ENCODE measurements around the gene LMO1.

Gene LMO1

DNA sequence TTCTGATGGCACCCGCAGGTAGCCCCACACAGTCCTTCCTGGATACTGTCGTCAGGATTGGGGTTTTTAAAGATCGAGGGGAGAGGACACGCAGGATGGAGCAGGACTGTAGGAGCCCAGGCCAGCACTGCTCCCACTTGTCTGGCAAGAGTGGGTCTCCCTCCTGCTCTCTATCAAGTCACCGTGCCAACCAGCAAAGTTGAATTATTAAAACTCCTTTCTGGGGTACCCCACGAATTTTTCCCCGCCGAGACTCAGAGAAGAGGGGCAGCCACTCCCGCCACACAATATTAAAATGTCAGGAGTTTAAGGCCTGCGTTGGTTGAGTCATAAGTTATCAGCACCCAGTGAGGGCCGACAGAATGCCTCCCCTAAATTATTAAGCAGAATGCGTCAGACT, 10.1 kb downstream of the LMO1 start:
- no peak for TF ChIP-seq CTCF (IDR thresholded peaks at IDR 0.05; ENCODE audit: low read length, missing control alignments)
- H3K4me3 ChIP-seq (replicated peaks; ENCODE audit: low read depth, low read length) = no peak overlapping the region
- DNase-seq (ENCODE audit: low read depth) = no peak

DNA sequence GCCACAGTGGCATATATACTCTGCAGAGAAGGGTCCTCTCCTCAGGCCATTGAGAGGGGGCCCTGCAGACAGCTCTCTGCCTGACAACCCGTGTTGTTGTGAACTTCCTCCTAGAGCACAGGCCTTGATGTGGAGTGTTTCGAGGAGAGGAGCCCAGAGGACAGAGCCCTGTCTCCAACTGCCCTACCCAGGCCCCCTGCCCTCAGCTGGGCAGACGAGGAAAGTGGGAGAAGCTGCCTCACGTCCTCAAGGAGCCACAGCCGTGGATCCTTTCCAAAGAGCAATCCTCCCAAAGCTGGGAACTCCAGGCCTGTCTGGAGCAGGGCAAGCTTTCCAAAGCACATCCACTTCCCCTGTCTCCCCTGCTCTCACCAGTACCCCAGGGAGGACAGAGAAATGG, 10.7 kb downstream of the LMO1 start:
- no peak overlapping the region for H3K4me3 ChIP-seq (replicated peaks; ENCODE audit: low read depth, low read length)
- DNase-seq (ENCODE audit: low read depth) = no peak
- no peak for TF ChIP-seq CTCF (IDR thresholded peaks at IDR 0.05; ENCODE audit: low read length, missing control alignments)

DNA sequence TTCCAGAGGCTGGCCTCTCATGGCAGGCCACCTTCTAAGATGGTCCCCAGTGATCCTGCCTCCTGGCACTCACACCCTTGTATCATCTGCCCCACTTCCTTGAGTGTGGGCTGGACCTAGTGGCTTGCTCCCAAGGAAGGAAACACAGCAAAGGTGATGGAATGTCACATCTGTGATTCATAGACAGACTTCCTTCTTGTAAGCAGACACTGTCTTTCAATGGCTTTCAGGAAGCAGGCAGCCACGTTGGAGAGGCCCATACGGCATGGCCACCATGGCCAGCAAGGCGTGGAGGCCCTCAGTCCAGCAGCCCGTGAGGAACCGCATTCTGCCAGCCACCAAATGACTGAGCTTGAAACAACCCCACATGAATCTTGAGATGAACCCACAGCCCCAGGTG, 11.3 kb downstream of the LMO1 start:
- H3K4me3 ChIP-seq (replicated peaks; ENCODE audit: low read depth, low read length) = no peak overlapping the region
- TF ChIP-seq CTCF (IDR thresholded peaks at IDR 0.05; ENCODE audit: low read length, missing control alignments) = no peak
- DNase-seq (ENCODE audit: low read depth) = no peak

DNA sequence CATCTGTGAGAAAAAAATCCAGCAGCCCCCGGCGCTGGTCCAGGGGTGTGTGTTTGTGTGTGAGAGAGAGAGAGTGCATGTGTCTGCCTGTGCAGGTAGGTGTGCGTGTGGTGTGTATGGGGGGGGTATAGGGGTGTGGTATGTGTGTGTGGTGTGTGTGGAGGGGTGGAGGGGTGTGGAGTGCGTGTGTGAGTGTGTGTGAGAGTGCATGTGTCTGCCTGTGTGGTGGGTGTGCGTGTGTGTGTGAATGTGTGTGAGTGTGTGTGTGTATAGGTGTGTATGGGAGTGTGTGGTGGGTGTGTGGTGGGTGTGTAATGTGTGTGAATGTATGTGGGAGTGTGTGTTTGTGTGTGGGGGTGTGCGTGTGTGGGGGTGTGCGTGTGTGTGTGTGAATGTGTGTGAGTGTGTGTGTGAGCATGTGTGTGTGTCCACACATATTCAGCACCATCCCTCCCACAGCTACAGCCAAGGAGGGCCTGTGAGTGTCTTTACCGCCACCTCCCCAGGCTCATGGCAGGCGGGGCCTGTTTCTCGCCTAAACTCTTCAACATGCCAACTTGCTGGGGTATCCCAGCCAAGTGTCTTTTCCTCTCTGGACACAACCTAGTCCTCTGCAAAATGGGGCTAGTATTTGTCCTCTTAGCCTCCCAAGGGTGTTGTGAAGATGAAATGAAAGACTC, 11.9 kb downstream of the LMO1 start:
- no peak overlapping the region for H3K4me3 ChIP-seq (replicated peaks; ENCODE audit: low read depth, low read length)
- DNase-seq (ENCODE audit: low read depth) = no peak
- no peak for TF ChIP-seq CTCF (IDR thresholded peaks at IDR 0.05; ENCODE audit: low read length, missing control alignments)

DNA sequence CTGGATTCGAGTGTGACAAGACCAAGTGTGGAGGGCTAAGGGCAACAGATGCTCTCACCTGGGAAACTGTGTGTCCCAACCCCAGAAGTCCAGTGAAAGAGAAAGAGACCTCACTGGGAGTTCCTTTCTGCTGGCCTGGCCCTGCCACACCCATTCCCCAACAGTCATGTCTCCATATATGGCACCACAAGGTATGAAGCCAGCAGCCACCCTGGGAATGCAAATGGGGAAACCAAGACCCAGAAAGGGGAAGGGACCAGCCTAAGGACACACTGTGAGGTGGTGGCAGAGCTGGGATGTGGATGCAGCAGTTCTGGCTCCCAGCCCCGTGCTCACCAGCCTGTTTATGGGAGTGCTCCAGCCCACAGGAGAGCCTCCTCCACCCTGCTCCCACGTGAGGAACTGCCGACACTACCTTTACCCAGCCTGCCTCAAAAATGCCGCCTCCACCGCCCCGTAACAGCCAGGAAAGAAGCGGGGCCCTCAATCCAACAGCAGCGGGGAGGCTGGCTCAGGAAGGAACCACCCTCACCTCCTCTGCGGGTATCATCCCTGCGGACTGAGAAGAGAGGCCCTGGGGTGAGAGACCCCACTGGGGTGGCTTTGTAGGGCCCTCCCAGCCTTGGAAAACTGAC, 12.6 kb downstream of the LMO1 start:
- TF ChIP-seq CTCF (IDR thresholded peaks at IDR 0.05; ENCODE audit: low read length, missing control alignments) = no peak
- DNase-seq (ENCODE audit: low read depth) = no peak
- no peak overlapping the region for H3K4me3 ChIP-seq (replicated peaks; ENCODE audit: low read depth, low read length)

- no peak overlapping the region for H3K4me3 ChIP-seq (replicated peaks; ENCODE audit: low read depth, low read length)
- DNase-seq (ENCODE audit: low read depth) = no peak
- no peak for TF ChIP-seq CTCF (IDR thresholded peaks at IDR 0.05; ENCODE audit: low read length, missing control alignments)
Measured at GRCh38 chr11:8250434-8250833, 13.2 kb downstream of the LMO1 start.

GRCh38 chr11:8249482-8249881, 14.2 kb downstream of the LMO1 start:
- DNase-seq (ENCODE audit: low read depth) = no peak
- TF ChIP-seq CTCF (IDR thresholded peaks at IDR 0.05; ENCODE audit: low read length, missing control alignments) = no peak
- H3K4me3 ChIP-seq (replicated peaks; ENCODE audit: low read depth, low read length) = no peak overlapping the region

Measured in fibroblast of pulmonary artery (primary cell).